ENCODE results near the gene POLD1.
"Not testable (repeated sequence)": the region's sequence is repeated elsewhere in the genome, so short reads cannot be mapped to it uniquely, and the experiment has no call there.

POLD1 gene

GRCh38 chr19:50390952-50391351, 6.8 kb downstream of the POLD1 start:
- DNase-seq (ENCODE audit: low spot score), result not testable (repeated sequence)

- no peak for DNase-seq (ENCODE audit: low spot score)
Measured at GRCh38 chr19:50392759-50393158, 8.6 kb downstream of the POLD1 start.

- no peak for DNase-seq (ENCODE audit: low spot score)
Measured at GRCh38 chr19:50393589-50393988, 9.4 kb downstream of the POLD1 start.

- no peak for DNase-seq (ENCODE audit: low spot score)
Measured at GRCh38 chr19:50394017-50394416, 9.9 kb downstream of the POLD1 start.

- DNase-seq (ENCODE audit: low spot score), result no peak
Measured at GRCh38 chr19:50398675-50399367, 14.7 kb downstream of the POLD1 start.

- DNase-seq (ENCODE audit: low spot score), result no peak
Measured at GRCh38 chr19:50399368-50399745, 15.2 kb downstream of the POLD1 start.

GRCh38 chr19:50401605-50402450, 17.7 kb downstream of the POLD1 start:
- DNase-seq (ENCODE audit: low spot score), result no peak

GRCh38 chr19:50402544-50403301, 18.6 kb downstream of the POLD1 start:
- DNase-seq (ENCODE audit: low spot score), result no peak

- no peak for DNase-seq (ENCODE audit: low spot score)
Measured at GRCh38 chr19:50406156-50406820, 22.1 kb downstream of the POLD1 start.

- no peak for DNase-seq (ENCODE audit: low spot score)
Measured at GRCh38 chr19:50406829-50407228, 22.7 kb downstream of the POLD1 start.

GRCh38 chr19:50409347-50409746, 25.2 kb downstream of the POLD1 start:
- DNase-seq (ENCODE audit: low spot score), result no peak

GRCh38 chr19:50410109-50410508, 26.0 kb downstream of the POLD1 start:
- no peak for DNase-seq (ENCODE audit: low spot score)

- no peak for DNase-seq (ENCODE audit: low spot score)
Measured at GRCh38 chr19:50412419-50412818, 28.3 kb downstream of the POLD1 start.

- DNase-seq (ENCODE audit: low spot score), result no peak
Measured at GRCh38 chr19:50413096-50413495, 28.9 kb downstream of the POLD1 start.

GRCh38 chr19:50413531-50413930, 29.4 kb downstream of the POLD1 start:
- no peak for DNase-seq (ENCODE audit: low spot score)

- peak; percentile 67 for DNase-seq (ENCODE audit: low spot score)
Measured at GRCh38 chr19:50414864-50415660, 30.9 kb downstream of the POLD1 start.

- DNase-seq (ENCODE audit: low spot score), result no peak
Measured at GRCh38 chr19:50415661-50416033, 31.5 kb downstream of the POLD1 start.

GRCh38 chr19:50416034-50416977, 32.2 kb downstream of the POLD1 start:
- no peak for DNase-seq (ENCODE audit: low spot score)

- no peak for DNase-seq (ENCODE audit: low spot score)
Measured at GRCh38 chr19:50417111-50418081, 33.2 kb downstream of the POLD1 start.
